Psoas muscle (tissue), 8 donors: ENCODE results near the gene TBC1D7. TPM values are rescaled to one million over a fixed set of nuclear protein-coding genes. Genes with fewer than 3 reads are reported as not detected.

Experiments used
- ATAC-seq, 4 donors: fragments of 200-7000 bp; cut with Tn5 transposase; one replicate each; pipeline ENCODE4 v1.9.1; 2020; ENCODE audit warnings: moderate library complexity in 3 of 4, mild to moderate bottlenecking in 2 of 4
- DNase-seq, 2 donors: peaks; one replicate each; pipeline ENCODE4 v3.0.0-alpha.2; 2020
- H3K27ac ChIP-seq: fragments of 200-600 bp; one replicate; pipeline ENCODE4 v1.8.0; 2022
- H3K27me3 ChIP-seq, 3 donors: fragments of 200-600 bp in 1 of 3; one replicate each; pipeline versions ENCODE4 v1.6.1 to v1.8.0; 2013 to 2022; ENCODE audit warnings: low read length in 2 of 3, mild to moderate bottlenecking in 2 of 3, moderate library complexity in 1 of 3; ENCODE audit not compliant: insufficient read depth in 3 of 3
- H3K36me3 ChIP-seq, 2 donors: fragments of 200-600 bp in 1 of 2; one replicate each; pipeline versions ENCODE4 v1.6.1 to v1.8.0; 2013 to 2022; ENCODE audit warnings: low read depth in 1 of 2, mild to moderate bottlenecking in 1 of 2, moderate library complexity in 1 of 2; ENCODE audit not compliant: insufficient read depth in 1 of 2
- H3K4me1 ChIP-seq: fragments of 200-600 bp; one replicate; pipeline ENCODE4 v1.8.0; 2022
- H3K4me3 ChIP-seq: fragments of 200-600 bp; one replicate; pipeline ENCODE4 v1.8.0; 2022; ENCODE audit warnings: mild to moderate bottlenecking
- H3K9me3 ChIP-seq: fragments of 200-600 bp; one replicate; pipeline ENCODE4 v1.8.0; 2022
- WGBS, 3 donors: extraction: QIAGEN DNeasy Blood & Tissue Kit; methylation state at CpG; one replicate each; pipeline versions ENCODE4 v1.1.6 to v1.1.7; 2013; 5-methylcytosine and 5-hydroxymethylcytosine counted together
- intact Hi-C, 2 donors: fragments of 100-400 bp; cut with DNase I; formaldehyde crosslinking; loops; one replicate each; pipeline versions ENCODE4 v1.11.0 to v1.14.2; 2022
- polyA plus RNA-seq, 3 donors: library from polyadenylated mRNA; stranded (reverse); fragments of 200-250 nt; gene quantifications; one replicate each; pipeline ENCODE4 v1.2.3, GENCODE V29; 2013
- total RNA-seq, 4 donors: library from RNA; stranded (reverse); fragmentation: NEBNext Ultra II Directional in 2 of 4; extraction: Animal tissue kit (Norgen Biotek cat#: 25700) in 2 of 4; gene quantifications; one replicate each; pipeline versions ENCODE4 v1.2.1 to v1.2.4, GENCODE V29; 2021 to 2023
- TF ChIP-seq, protein P1 (sequence below): fragments of 200-600 bp; IDR thresholded peaks from one replicate; pipeline ENCODE4 v1.8.0; 2022; ENCODE audit warnings: antibody characterized with exemption
- donor health status: healthy with polysubstance abuse.
- donor health status: DM: no; HTN: no; CAD: no; lungs with moderate emphysema.
- donor health status: Bipolar disorder and iron deficiency.
- donor health status: healthy.
- donor health status: DM: yes; HTN: yes; CAD: no.
- donor health status: DM: no; HTN: no; CAD: no.
- donor health status: DM: no; HTN: no; CAD: no.
- donor health status: DM: yes; HTN: yes; CAD: no.

Gene TBC1D7
- total and polyA plus RNA-seq, 7 donors, result 9.4 to 19.4 (median 12.0) TPM

DNA sequence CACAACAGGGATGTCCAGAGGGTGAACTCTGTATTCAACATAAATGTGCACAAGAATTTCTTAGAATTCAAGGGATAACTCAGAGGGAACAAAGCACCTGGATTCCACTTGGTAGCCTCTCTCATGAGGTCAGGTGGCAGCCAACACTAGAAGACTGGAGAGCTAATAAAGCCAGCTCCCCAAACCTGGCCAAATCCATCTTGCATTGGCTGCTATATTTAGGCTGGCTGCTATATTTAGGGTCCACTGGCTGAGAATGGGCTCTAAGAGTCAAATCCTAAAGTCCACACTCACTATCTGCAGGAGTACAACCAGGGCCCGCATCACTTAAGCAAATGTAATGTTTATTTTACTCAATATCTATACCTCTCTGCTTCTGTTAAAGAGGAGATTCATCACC lies 20.0 kb downstream of the TBC1D7 start:
- Histone ChIP-seq H3K4me3 (no peak overlapping the region), H3K27ac (no peak overlapping the region)
- intact Hi-C loops, result no loop called here

DNA sequence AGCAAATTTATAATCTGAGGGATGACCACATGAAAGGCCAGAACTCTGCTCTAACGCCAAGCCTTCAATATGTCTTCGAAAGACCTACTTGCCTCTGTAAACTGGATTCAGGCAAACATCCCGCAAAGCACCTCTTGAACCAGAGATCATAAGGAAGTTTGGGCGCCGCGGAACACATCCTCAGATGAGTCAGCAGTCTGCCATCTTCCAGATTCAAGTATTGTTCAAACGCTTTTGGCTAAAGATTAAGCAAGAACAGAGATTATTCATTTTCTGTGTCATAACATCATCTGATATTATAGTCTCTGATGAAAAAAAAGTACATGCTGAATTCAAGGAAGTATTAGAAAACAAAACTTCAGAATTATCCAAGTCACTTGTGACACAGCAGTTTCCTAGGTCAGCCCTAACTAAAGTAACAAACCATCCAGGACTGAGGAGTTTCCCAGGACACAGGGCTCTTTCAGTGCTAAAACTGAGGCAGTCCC lies 20.8 kb downstream of the TBC1D7 start:
- H3K9me3 ChIP-seq, result no peaks in the 10 kb centered on the region
- peaks cover 23% of the 10 kb centered on the region for H3K4me1 ChIP-seq
- H3K36me3 ChIP-seq, result peaks cover 0 to 48% of the 10 kb centered on the region in 2 donors
- no peaks in the 10 kb centered on the region for H3K27me3 ChIP-seq
- WGBS, 3 donors, result 83 to 93% (median 92%) methylated on average over 7 of the region's 7 CpGs
- no peak overlapping the region for H3K27ac ChIP-seq
- ATAC-seq, result no peak
- DNase-seq, result no peak
- intact Hi-C loops, result no loop called here
- H3K4me3 ChIP-seq, result no peak overlapping the region
- TF ChIP-seq, protein P1, sequence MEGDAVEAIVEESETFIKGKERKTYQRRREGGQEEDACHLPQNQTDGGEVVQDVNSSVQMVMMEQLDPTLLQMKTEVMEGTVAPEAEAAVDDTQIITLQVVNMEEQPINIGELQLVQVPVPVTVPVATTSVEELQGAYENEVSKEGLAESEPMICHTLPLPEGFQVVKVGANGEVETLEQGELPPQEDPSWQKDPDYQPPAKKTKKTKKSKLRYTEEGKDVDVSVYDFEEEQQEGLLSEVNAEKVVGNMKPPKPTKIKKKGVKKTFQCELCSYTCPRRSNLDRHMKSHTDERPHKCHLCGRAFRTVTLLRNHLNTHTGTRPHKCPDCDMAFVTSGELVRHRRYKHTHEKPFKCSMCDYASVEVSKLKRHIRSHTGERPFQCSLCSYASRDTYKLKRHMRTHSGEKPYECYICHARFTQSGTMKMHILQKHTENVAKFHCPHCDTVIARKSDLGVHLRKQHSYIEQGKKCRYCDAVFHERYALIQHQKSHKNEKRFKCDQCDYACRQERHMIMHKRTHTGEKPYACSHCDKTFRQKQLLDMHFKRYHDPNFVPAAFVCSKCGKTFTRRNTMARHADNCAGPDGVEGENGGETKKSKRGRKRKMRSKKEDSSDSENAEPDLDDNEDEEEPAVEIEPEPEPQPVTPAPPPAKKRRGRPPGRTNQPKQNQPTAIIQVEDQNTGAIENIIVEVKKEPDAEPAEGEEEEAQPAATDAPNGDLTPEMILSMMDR, result no peak

More for the DNA sequence above, 20.0 kb downstream of the TBC1D7 start:
- DNase-seq, result no peak
- Histone ChIP-seq H3K4me1 (peaks cover 19% of the 10 kb centered on the region), H3K9me3 (no peaks in the 10 kb centered on the region), H3K27me3 (no peaks in the 10 kb centered on the region), H3K36me3 (peaks cover 0 to 56% of the 10 kb centered on the region in 2 donors)
- 59 to 79% (median 76%) methylated on average over 1 of the region's 1 CpG for WGBS, 3 donors
- TF ChIP-seq, protein P1, result no peak
- ATAC-seq, result peak in 3 of 4 donors; percentile 32 to 68 (median 38)

DNA sequence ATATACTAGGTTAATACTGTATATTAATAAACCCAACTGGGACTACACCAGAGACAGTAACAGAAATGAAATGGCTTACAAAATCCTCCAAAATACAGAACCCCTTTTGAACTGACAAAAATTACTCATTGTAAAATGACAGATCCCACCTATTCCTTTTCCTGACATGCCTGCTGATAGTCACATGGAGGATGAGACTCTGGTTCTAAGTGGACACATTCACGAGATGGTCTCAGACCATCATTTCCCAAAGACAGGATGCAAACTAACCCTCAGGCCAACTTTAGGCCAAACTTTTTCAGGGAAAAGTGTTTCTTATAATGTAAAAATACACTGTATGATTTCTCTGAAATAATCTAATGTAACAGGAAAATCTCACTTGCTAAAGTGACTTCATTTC lies 22.5 kb downstream of the TBC1D7 start:
- no peak for ATAC-seq

DNA sequence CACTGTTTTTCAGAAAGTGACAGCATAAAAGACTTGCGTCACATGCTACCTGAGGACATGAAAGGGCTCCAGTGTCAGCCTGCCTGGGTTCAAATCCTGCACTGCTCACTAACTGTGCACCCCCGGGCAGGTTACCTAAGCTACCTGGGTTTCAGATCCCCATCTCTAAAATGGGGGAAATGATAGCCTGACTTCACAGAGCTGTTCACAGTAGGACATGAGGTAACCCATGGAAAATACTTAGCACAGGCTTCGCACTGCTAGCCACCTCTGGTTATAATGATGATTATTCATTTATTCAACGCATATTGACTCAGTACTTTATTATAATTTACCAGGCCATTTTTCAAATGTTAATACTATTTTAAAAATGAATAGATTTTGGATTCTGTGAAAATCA lies 23.0 kb downstream of the TBC1D7 start:
- TF ChIP-seq, protein P1, result no peak
- Histone ChIP-seq H3K27me3 (no peaks in the 10 kb centered on the region), H3K4me1 (peaks cover 28% of the 10 kb centered on the region), H3K4me3 (no peak overlapping the region), H3K27ac (no peak overlapping the region), H3K36me3 (peaks cover 0 to 43% of the 10 kb centered on the region in 2 donors), H3K9me3 (no peaks in the 10 kb centered on the region)
- intact Hi-C loops, result no loop called here
- DNase-seq (no peak), ATAC-seq (no peak)
- WGBS, 3 donors, result 84 to 98% (median 88%) methylated on average over 4 of the region's 4 CpGs

More for the DNA sequence above, 22.5 kb downstream of the TBC1D7 start:
- Histone ChIP-seq H3K27me3 (no peaks in the 10 kb centered on the region), H3K9me3 (no peaks in the 10 kb centered on the region), H3K27ac (no peak overlapping the region), H3K4me1 (peaks cover 28% of the 10 kb centered on the region), H3K4me3 (no peak overlapping the region), H3K36me3 (peaks cover 0 to 43% of the 10 kb centered on the region in 2 donors)
- TF ChIP-seq, protein P1, result no peak
- WGBS, 3 donors, result 78 to 94% (median 90%) methylated on average over 1 of the region's 1 CpG
- no peak for DNase-seq
- intact Hi-C loops, result no loop called here
